Pancreas (tissue), 10 donors: ENCODE results near the gene GREB1L. TPM values are rescaled to one million over a fixed set of nuclear protein-coding genes. Genes with fewer than 3 reads are reported as not detected.

Experiments used
- ATAC-seq, 4 donors: fragments of 200-7000 bp; cut with Tn5 transposase; one replicate each; pipeline versions ENCODE4 v1.8.0 to v1.9.1; 2020; ENCODE audit warnings: mild to moderate bottlenecking in 4 of 4, moderate library complexity in 4 of 4
- DNase-seq, 6 donors: peaks; one replicate each; pipeline ENCODE4 v3.0.0-alpha.2; 2020
- FAIRE-seq: peaks from 2 replicates; lab custom pipeline; 2012; peaks lifted over from hg19 to GRCh38; lab: Jason Lieb, UNC
- H3K27ac ChIP-seq, 4 donors: fragments of 200-600 bp; sonication (generic); 1 replicate in 3 of 4; 2 replicates in 1 of 4; pipeline versions ENCODE4 v1.5.0 to v1.8.0; 2020
- H3K27me3 ChIP-seq, 4 donors: fragments of 200-600 bp; one replicate each; pipeline ENCODE4 v1.8.0; 2021
- H3K36me3 ChIP-seq, 3 donors: fragments of 200-600 bp; sonication (generic) in 1 of 3; one replicate each; pipeline versions ENCODE4 v1.5.0 to v1.8.0; 2020 to 2021
- H3K4me1 ChIP-seq, 3 donors: fragments of 200-600 bp; one replicate each; pipeline ENCODE4 v1.8.0; 2021
- H3K4me3 ChIP-seq, 4 donors: fragments of 200-600 bp; sonication (generic) in 2 of 4; one replicate each; pipeline versions ENCODE4 v1.5.0 to v1.8.0; 2020 to 2021
- H3K9me3 ChIP-seq, 4 donors: fragments of 200-600 bp; one replicate each; pipeline ENCODE4 v1.8.0; 2021
- CTCF ChIP-seq, 4 donors: fragments of 200-600 bp; sonication (generic) in 3 of 4; IDR thresholded peaks; one replicate each; pipeline versions ENCODE4 v1.5.0 to v1.8.0; 2021; ENCODE audit warnings: antibody characterized with exemption in 4 of 4
- WGBS, 2 donors: extraction: QIAGEN DNeasy Blood & Tissue Kit; methylation state at CpG; one replicate each; pipeline ENCODE4 v1.1.7; 2013; 5-methylcytosine and 5-hydroxymethylcytosine counted together
- intact Hi-C, 3 donors: fragments of 100-400 bp; cut with DNase I; formaldehyde crosslinking; loops; one replicate each; pipeline versions ENCODE4 v1.11.1 to v1.14.2; 2022
- polyA plus RNA-seq, 2 donors: library from polyadenylated mRNA; stranded (reverse); fragments of 200-250 nt; gene quantifications; one replicate each; pipeline ENCODE4 v1.2.3, GENCODE V29; 2013
- total RNA-seq, 6 donors: library from RNA; stranded (reverse); fragmentation: NEBNext Ultra II Directional in 4 of 6; extraction: Animal tissue kit (Norgen Biotek cat#: 25700) in 4 of 6; gene quantifications; one replicate each; pipeline versions ENCODE4 v1.2.1 to v1.2.4, GENCODE V29; 2021 to 2023
- donor health status: healthy with polysubstance abuse.
- donor health status: DM: no; HTN: no; CAD: no; lungs with moderate emphysema.
- donor health status: DM: no; HTN: no; CAD: no.
- donor health status: control.
- donor health status: control.
- donor health status: Bipolar disorder and iron deficiency.
- donor health status: DM: yes; HTN: yes; CAD: no.
- donor health status: DM: no; HTN: no; CAD: no.
- donor health status: DM: no; HTN: no; CAD: no.
- donor health status: DM: yes; HTN: yes; CAD: no.

Gene GREB1L
- total and polyA plus RNA-seq, 8 donors = 0.03 to 0.34 (median 0.19) TPM; not detected in 2

GRCh38 chr18:21456428-21457178 is 214.6 kb downstream of the GREB1L start:
- no peak for ATAC-seq
- intact Hi-C loops = no loop called here
- Histone ChIP-seq H3K36me3 (no peaks in the 10 kb centered on the region), H3K4me3 (no peak overlapping the region), H3K4me1 (no peaks in the 10 kb centered on the region), H3K27me3 (no peaks in the 10 kb centered on the region), H3K9me3 (no peaks in the 10 kb centered on the region), H3K27ac (no peak overlapping the region)
- no peak for FAIRE-seq
- WGBS, 2 donors = 75 to 86% methylated on average over 5 of the region's 5 CpGs
- TF ChIP-seq CTCF (IDR thresholded peaks at IDR 0.05) = no peak
- DNase-seq = no peak

- H3K27ac ChIP-seq = no peak overlapping the region
- ATAC-seq (no peak), DNase-seq (no peak), FAIRE-seq (no peak)
- H3K9me3 ChIP-seq = no peaks in the 10 kb centered on the region
- intact Hi-C loops = no loop called here
- H3K27me3 ChIP-seq = no peaks in the 10 kb centered on the region
- no peak for TF ChIP-seq CTCF (IDR thresholded peaks at IDR 0.05)
- H3K4me1 ChIP-seq = no peaks in the 10 kb centered on the region
- H3K36me3 ChIP-seq = no peaks in the 10 kb centered on the region
- no peak overlapping the region for H3K4me3 ChIP-seq
These were observed 215.1 kb downstream of the GREB1L start for GRCh38 chr18:21457179-21457535.

- Histone ChIP-seq H3K4me1 (no peaks in the 10 kb centered on the region), H3K9me3 (no peaks in the 10 kb centered on the region), H3K27ac (no peak overlapping the region), H3K27me3 (no peaks in the 10 kb centered on the region), H3K36me3 (no peaks in the 10 kb centered on the region), H3K4me3 (no peak overlapping the region)
- TF ChIP-seq CTCF (IDR thresholded peaks at IDR 0.05) = no peak
- ATAC-seq = no peak
- no peak for DNase-seq
- 56 to 60% methylated on average over 1 of the region's 1 CpG for WGBS, 2 donors
- intact Hi-C loops = no loop called here
- no peak for FAIRE-seq
These were observed 216.3 kb downstream of the GREB1L start for GRCh38 chr18:21458310-21458709.

GRCh38 chr18:21458788-21459187 is 216.8 kb downstream of the GREB1L start:
- intact Hi-C loops = no loop called here
- TF ChIP-seq CTCF (IDR thresholded peaks at IDR 0.05) = no peak
- no peak for DNase-seq
- H3K27me3 ChIP-seq = no peaks in the 10 kb centered on the region
- H3K4me1 ChIP-seq = no peaks in the 10 kb centered on the region
- FAIRE-seq = no peak
- WGBS, 2 donors = 68 to 72% methylated on average over 6 of the region's 6 CpGs
- no peak overlapping the region for H3K27ac ChIP-seq
- H3K4me3 ChIP-seq = no peak overlapping the region
- no peak for ATAC-seq
- H3K9me3 ChIP-seq = no peaks in the 10 kb centered on the region
- no peaks in the 10 kb centered on the region for H3K36me3 ChIP-seq

- 87 to 91% methylated on average over 10 of the region's 10 CpGs for WGBS, 2 donors
- Histone ChIP-seq H3K27me3 (no peaks in the 10 kb centered on the region), H3K36me3 (no peaks in the 10 kb centered on the region), H3K9me3 (no peaks in the 10 kb centered on the region), H3K4me1 (no peaks in the 10 kb centered on the region), H3K27ac (no peak overlapping the region), H3K4me3 (no peak overlapping the region)
- TF ChIP-seq CTCF (IDR thresholded peaks at IDR 0.05) = no peak
- no peak for FAIRE-seq
- ATAC-seq = no peak
- intact Hi-C loops = no loop called here
- no peak for DNase-seq
These were observed 217.8 kb downstream of the GREB1L start for GRCh38 chr18:21459706-21460286.
